SK-N-SH treated with all-trans-retinoic acid at 6 μM for 48 hours (cell line): ENCODE results near the gene PCLAF.

Source experiments
- ARNTL ChIP-seq: fragments of 450-650 bp; formaldehyde crosslinking; IDR thresholded peaks from 2 replicates; pipeline ENCODE4 v1.5.0; 2020; ENCODE audit warnings: low read depth, mild to moderate bottlenecking, moderate library complexity, borderline replicate concordance
- BACH2 ChIP-seq: fragments of 250-450 bp; sonication (Bioruptor Pico); IDR thresholded peaks from 2 replicates; pipeline ENCODE4 v1.9.0; 2021; ENCODE audit warnings: mild to moderate bottlenecking, borderline replicate concordance
- CSRNP3 ChIP-seq: fragments of 250-450 bp; sonication (Bioruptor Pico); IDR thresholded peaks from 2 replicates; pipeline ENCODE4 v1.5.1; 2021; ENCODE audit warnings: mild to moderate bottlenecking, moderate library complexity
- ESRRG ChIP-seq: fragments of 250-450 bp; sonication (Bioruptor Pico); IDR thresholded peaks from 2 replicates; pipeline ENCODE4 v1.6.1; 2021; ENCODE audit warnings: mild to moderate bottlenecking
- ISL1 ChIP-seq: fragments of 250-450 bp; sonication (Bioruptor Pico); IDR thresholded peaks from 2 replicates; pipeline ENCODE4 v2.1.2; 2022; ENCODE audit warnings: mild to moderate bottlenecking, moderate library complexity
- SNAI2 ChIP-seq: fragments of 250-450 bp; sonication (Bioruptor Pico); IDR thresholded peaks from 2 replicates; pipeline ENCODE4 v1.5.0; 2020; ENCODE audit warnings: mild to moderate bottlenecking, moderate library complexity
- TOX ChIP-seq: fragments of 250-450 bp; sonication (Bioruptor Pico); IDR thresholded peaks from 2 replicates; pipeline ENCODE4 v1.8.0; 2021; ENCODE audit warnings: mild to moderate bottlenecking, moderate library complexity, borderline replicate concordance
- TSHZ2 ChIP-seq: fragments of 250-450 bp; sonication (Bioruptor Pico); IDR thresholded peaks from 2 replicates; pipeline ENCODE4 v1.5.0; 2020; ENCODE audit warnings: mild to moderate bottlenecking, moderate library complexity
- ZC3H10 ChIP-seq: fragments of 250-450 bp; sonication (Bioruptor Pico); IDR thresholded peaks from 2 replicates; pipeline ENCODE4 v1.5.1; 2021; ENCODE audit warnings: mild to moderate bottlenecking, moderate library complexity
- ZFP3 ChIP-seq: fragments of 250-450 bp; sonication (Bioruptor Pico); IDR thresholded peaks from 2 replicates; pipeline ENCODE4 v1.5.0; 2020; ENCODE audit warnings: mild to moderate bottlenecking, moderate library complexity
- ZFP30 ChIP-seq: fragments of 450-650 bp; formaldehyde crosslinking; IDR thresholded peaks from 2 replicates; pipeline ENCODE4 v1.5.0; 2022; ENCODE audit warnings: mild to moderate bottlenecking, moderate library complexity
- ZNF70 ChIP-seq: fragments of 450-650 bp; formaldehyde crosslinking; IDR thresholded peaks from 2 replicates; pipeline ENCODE4 v1.5.0; 2020; ENCODE audit warnings: mild to moderate bottlenecking, moderate library complexity
- TF ChIP-seq, protein P1 (sequence below): fragments of 250-450 bp; sonication (Bioruptor Pico); IDR thresholded peaks from 2 replicates; pipeline ENCODE4 v1.8.0; 2020; ENCODE audit warnings: mild to moderate bottlenecking, moderate library complexity, borderline replicate concordance

- TF ChIP-seq CSRNP3 (CRISPR knock-in tag) (no peak), TSHZ2 (no peak), ZFP30 (CRISPR knock-in tag) (no peak), ARNTL (CRISPR knock-in tag) (no peak), ZFP3 (CRISPR knock-in tag) (no peak), ISL1 (CRISPR knock-in tag) (no peak), ZNF70 (CRISPR knock-in tag) (no peak), TOX (CRISPR knock-in tag) (no peak), BACH2 (CRISPR knock-in tag) (no peak), ZC3H10 (CRISPR knock-in tag) (no peak), ESRRG (CRISPR knock-in tag) (no peak), SNAI2 (CRISPR knock-in tag) (no peak)
- TF ChIP-seq, protein P1, sequence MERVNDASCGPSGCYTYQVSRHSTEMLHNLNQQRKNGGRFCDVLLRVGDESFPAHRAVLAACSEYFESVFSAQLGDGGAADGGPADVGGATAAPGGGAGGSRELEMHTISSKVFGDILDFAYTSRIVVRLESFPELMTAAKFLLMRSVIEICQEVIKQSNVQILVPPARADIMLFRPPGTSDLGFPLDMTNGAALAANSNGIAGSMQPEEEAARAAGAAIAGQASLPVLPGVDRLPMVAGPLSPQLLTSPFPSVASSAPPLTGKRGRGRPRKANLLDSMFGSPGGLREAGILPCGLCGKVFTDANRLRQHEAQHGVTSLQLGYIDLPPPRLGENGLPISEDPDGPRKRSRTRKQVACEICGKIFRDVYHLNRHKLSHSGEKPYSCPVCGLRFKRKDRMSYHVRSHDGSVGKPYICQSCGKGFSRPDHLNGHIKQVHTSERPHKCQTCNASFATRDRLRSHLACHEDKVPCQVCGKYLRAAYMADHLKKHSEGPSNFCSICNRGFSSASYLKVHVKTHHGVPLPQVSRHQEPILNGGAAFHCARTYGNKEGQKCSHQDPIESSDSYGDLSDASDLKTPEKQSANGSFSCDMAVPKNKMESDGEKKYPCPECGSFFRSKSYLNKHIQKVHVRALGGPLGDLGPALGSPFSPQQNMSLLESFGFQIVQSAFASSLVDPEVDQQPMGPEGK (CRISPR knock-in tag) = no peak
Observed at GRCh38 chr15:64422697-64423096, 41.5 kb upstream of the PCLAF start.
